Vagina (tissue), 2 donors: ENCODE measurements around the gene CISD1.

Experiments
- CTCF ChIP-seq, 3 experiments: fragments of 450-650 bp in 2 of 3; fragments of 200-600 bp in 1 of 3; sonication (generic) in 1 of 3; IDR thresholded peaks; one replicate each; pipeline ENCODE4 v1.5.1; 2017 to 2019; ENCODE audit warnings: antibody characterized with exemption in 3 of 3, mild to moderate bottlenecking in 2 of 3, moderate library complexity in 2 of 3
- POLR2A ChIP-seq, 2 donors: fragments of 450-650 bp; IDR thresholded peaks; one replicate each; pipeline ENCODE4 v1.6.1; 2017; ENCODE audit warnings: antibody characterized with exemption in 2 of 2, mild to moderate bottlenecking in 2 of 2, moderate library complexity in 2 of 2

GRCh38 chr10:58220769-58221451, 48.1 kb upstream of the CISD1 start:
- TF ChIP-seq CTCF (IDR thresholded peaks at IDR 0.05) (no peak), POLR2A (IDR thresholded peaks at IDR 0.05) (no peak)
